22Rv1 (cell line): ENCODE measurements around the gene S1PR4.

Experiments
- H3K27ac ChIP-seq: fragments of 450-650 bp; 2 replicates; pipeline ENCODE4 v1.5.1; 2017
- CTCF ChIP-seq: fragments of 450-650 bp; IDR thresholded peaks from 2 replicates; pipeline ENCODE4 v1.5.1; 2017; ENCODE audit warnings: mild to moderate bottlenecking
- ZFX ChIP-seq: fragments of 450-650 bp; IDR thresholded peaks from 2 replicates; pipeline ENCODE4 v1.6.1; 2017; ENCODE audit warnings: antibody characterized with exemption, borderline replicate concordance

S1PR4 gene

GRCh38 chr19:3225677-3226093 lies 47.1 kb downstream of the S1PR4 start:
- no peak overlapping the region for H3K27ac ChIP-seq
- TF ChIP-seq CTCF (no peak), ZFX (no peak)

- H3K27ac ChIP-seq = no peak overlapping the region
- no peak for TF ChIP-seq CTCF
- no peak for TF ChIP-seq ZFX
Measured at GRCh38 chr19:3227054-3227626, 48.6 kb downstream of the S1PR4 start.

- TF ChIP-seq CTCF (no peak), ZFX (no peak)
- H3K27ac ChIP-seq = no peak overlapping the region
Measured at GRCh38 chr19:3229346-3229743, 50.8 kb downstream of the S1PR4 start.
